GM18526 (cell line): ENCODE measurements around the gene FBLN2.

Source experiments
- POLR2A ChIP-seq: IDR thresholded peaks from 3 replicates; pipeline ENCODE4 v1.6.1; 2011; ENCODE audit not compliant: insufficient read length; ENCODE audit errors: extremely low read depth

Gene FBLN2

GRCh38 chr3:13651057-13651400, 102.1 kb downstream of the FBLN2 start:
- no peak for TF ChIP-seq POLR2A

GRCh38 chr3:13651775-13652428, 103.0 kb downstream of the FBLN2 start:
- no peak for TF ChIP-seq POLR2A

GRCh38 chr3:13652728-13653127, 103.8 kb downstream of the FBLN2 start:
- TF ChIP-seq POLR2A: no peak

- TF ChIP-seq POLR2A: no peak
These were observed 104.8 kb downstream of the FBLN2 start for GRCh38 chr3:13653631-13654279.

- TF ChIP-seq POLR2A: no peak
These were observed 105.6 kb downstream of the FBLN2 start for GRCh38 chr3:13654330-13655060.

- TF ChIP-seq POLR2A: no peak
These were observed 106.4 kb downstream of the FBLN2 start for GRCh38 chr3:13655061-13655913.

GRCh38 chr3:13656584-13657301, 107.8 kb downstream of the FBLN2 start:
- TF ChIP-seq POLR2A: no peak

- TF ChIP-seq POLR2A: no peak
These were observed 108.9 kb downstream of the FBLN2 start for GRCh38 chr3:13657660-13658435.

GRCh38 chr3:13658681-13659080, 109.8 kb downstream of the FBLN2 start:
- no peak for TF ChIP-seq POLR2A

GRCh38 chr3:13659221-13659969, 110.5 kb downstream of the FBLN2 start:
- no peak for TF ChIP-seq POLR2A

GRCh38 chr3:13660042-13660874, 111.3 kb downstream of the FBLN2 start:
- TF ChIP-seq POLR2A: no peak

GRCh38 chr3:13661121-13661520, 112.2 kb downstream of the FBLN2 start:
- TF ChIP-seq POLR2A: no peak
